Chondrocyte (in vitro differentiated cells): ENCODE data around the gene TBC1D17. TPM values are rescaled to one million over a fixed set of nuclear protein-coding genes. Genes with fewer than 3 reads are reported as not detected.

Source experiments
- DNase-seq: peaks from one replicate; pipeline ENCODE4 v3.0.0; 2021; ENCODE audit warnings: mixed read lengths, low spot score
- H3K27ac Mint-ChIP-seq: one replicate; pipeline ENCODE4 v1.8.0; 2021; ENCODE audit warnings: mild to moderate bottlenecking, moderate library complexity, mixed read lengths; ENCODE audit not compliant: unreplicated experiment
- H3K27me3 Mint-ChIP-seq: 2 replicates; pipeline ENCODE4 v1.8.0; 2021; ENCODE audit warnings: low read depth, mixed read lengths
- H3K36me3 Mint-ChIP-seq: 2 replicates; pipeline ENCODE4 v1.8.0; 2021; ENCODE audit warnings: low read depth, mixed read lengths
- H3K4me1 Mint-ChIP-seq: 2 replicates; pipeline ENCODE4 v1.8.0; 2021; ENCODE audit warnings: low read depth, mild to moderate bottlenecking, mixed read lengths
- H3K4me3 Mint-ChIP-seq: one replicate; pipeline ENCODE4 v1.8.0; 2021; ENCODE audit warnings: mild to moderate bottlenecking, moderate library complexity, mixed read lengths; ENCODE audit not compliant: unreplicated experiment
- H3K9me3 Mint-ChIP-seq: 2 replicates; pipeline ENCODE4 v1.8.0; 2021; ENCODE audit warnings: low read depth, mixed read lengths
- total RNA-seq: library from RNA; stranded (reverse); gene quantifications from 3 replicates; pipeline ENCODE4 v1.2.1, GENCODE V29; 2021
- TF ChIP-seq, protein P1 (sequence below): fragments of 200-600 bp; sonication (generic); IDR thresholded peaks from 2 replicates; pipeline ENCODE4 v1.5.0; 2021; ENCODE audit warnings: antibody characterized with exemption, mild to moderate bottlenecking, moderate library complexity

TBC1D17 gene
- total RNA-seq, 1 donor from 2014 or later, result 44.8 TPM

GRCh38 chr19:49906879-49907564 is 29.5 kb downstream of the TBC1D17 start:
- H3K9me3 Mint-ChIP-seq, result no peaks in the 10 kb centered on the region
- peaks cover 11% of the 10 kb centered on the region for H3K4me1 Mint-ChIP-seq
- TF ChIP-seq, protein P1, sequence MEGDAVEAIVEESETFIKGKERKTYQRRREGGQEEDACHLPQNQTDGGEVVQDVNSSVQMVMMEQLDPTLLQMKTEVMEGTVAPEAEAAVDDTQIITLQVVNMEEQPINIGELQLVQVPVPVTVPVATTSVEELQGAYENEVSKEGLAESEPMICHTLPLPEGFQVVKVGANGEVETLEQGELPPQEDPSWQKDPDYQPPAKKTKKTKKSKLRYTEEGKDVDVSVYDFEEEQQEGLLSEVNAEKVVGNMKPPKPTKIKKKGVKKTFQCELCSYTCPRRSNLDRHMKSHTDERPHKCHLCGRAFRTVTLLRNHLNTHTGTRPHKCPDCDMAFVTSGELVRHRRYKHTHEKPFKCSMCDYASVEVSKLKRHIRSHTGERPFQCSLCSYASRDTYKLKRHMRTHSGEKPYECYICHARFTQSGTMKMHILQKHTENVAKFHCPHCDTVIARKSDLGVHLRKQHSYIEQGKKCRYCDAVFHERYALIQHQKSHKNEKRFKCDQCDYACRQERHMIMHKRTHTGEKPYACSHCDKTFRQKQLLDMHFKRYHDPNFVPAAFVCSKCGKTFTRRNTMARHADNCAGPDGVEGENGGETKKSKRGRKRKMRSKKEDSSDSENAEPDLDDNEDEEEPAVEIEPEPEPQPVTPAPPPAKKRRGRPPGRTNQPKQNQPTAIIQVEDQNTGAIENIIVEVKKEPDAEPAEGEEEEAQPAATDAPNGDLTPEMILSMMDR, result no peak
- no peak overlapping the region for H3K27ac Mint-ChIP-seq
- no peak for DNase-seq
- no peak overlapping the region for H3K4me3 Mint-ChIP-seq
- peaks cover 15% of the 10 kb centered on the region for H3K36me3 Mint-ChIP-seq
- H3K27me3 Mint-ChIP-seq, result no peaks in the 10 kb centered on the region

DNA sequence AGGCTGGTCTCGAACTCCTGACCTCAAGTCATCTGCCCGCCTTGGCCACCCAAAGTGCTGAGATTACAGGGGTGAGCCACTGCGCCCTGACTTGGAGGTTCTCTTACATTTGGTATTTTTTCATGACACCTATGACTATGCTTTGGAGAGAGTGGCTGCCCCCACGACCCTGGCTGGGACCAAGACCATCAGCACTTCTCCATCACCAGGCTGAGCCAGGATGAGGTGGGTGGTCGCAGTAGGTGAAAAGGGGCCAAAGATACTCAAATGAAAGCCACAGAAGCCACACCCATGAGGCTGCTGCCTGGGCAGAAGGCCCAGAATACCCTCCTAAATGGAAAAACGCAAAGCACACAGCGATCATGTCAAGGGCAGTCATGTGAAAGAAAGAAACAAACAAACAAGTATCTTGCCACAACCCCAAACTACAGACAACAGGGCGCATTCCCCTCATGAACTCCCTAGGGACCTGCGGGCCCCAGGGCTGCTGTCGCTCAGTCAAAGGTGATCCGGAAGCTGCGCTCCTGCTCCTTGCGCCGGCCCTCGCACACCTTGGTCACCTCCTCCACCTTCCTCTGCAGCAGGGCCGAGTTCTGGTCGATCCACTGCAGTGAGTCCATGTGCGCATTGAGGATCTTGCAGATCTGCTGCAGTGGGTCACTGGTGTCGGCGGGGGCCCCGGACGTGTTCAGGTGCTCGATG is 30.4 kb downstream of the TBC1D17 start:
- Mint-ChIP-seq H3K27me3 (no peaks in the 10 kb centered on the region), H3K4me3 (no peak overlapping the region), H3K4me1 (peaks cover 11% of the 10 kb centered on the region), H3K36me3 (peaks cover 15% of the 10 kb centered on the region), H3K9me3 (no peaks in the 10 kb centered on the region), H3K27ac (no peak overlapping the region)
- DNase-seq, result no peak
- TF ChIP-seq, protein P1, result no peak

GRCh38 chr19:49908480-49909420 is 31.2 kb downstream of the TBC1D17 start:
- Mint-ChIP-seq H3K27me3 (no peaks in the 10 kb centered on the region), H3K4me3 (no peak overlapping the region), H3K36me3 (peaks cover 16% of the 10 kb centered on the region), H3K27ac (no peak overlapping the region), H3K9me3 (no peaks in the 10 kb centered on the region), H3K4me1 (peaks cover 11% of the 10 kb centered on the region)
- TF ChIP-seq, protein P1, result no peak
- DNase-seq, result no peak

DNA sequence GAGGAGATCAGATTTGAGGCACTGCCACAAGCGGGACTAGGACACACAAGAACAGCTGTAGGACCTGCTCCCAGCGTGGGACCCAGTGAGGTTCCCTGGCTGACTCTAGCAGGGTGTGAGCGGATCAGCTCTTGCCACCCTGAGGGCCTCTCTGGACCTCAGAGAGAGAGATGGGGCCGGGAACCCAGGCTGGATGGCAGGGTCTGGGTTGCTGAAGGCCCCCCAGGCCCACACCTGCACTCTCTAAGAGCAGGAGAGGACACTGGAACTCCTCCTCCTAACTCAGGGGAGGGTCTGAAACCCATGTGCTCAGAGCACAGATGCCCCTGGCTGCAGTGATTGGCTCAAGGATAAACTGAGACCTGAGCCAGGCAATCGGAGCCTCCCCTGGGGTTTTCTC is 32.7 kb downstream of the TBC1D17 start:
- H3K27me3 Mint-ChIP-seq, result no peaks in the 10 kb centered on the region
- H3K4me3 Mint-ChIP-seq, result no peak overlapping the region
- peaks cover 11% of the 10 kb centered on the region for H3K4me1 Mint-ChIP-seq
- H3K27ac Mint-ChIP-seq, result no peak overlapping the region
- H3K9me3 Mint-ChIP-seq, result no peaks in the 10 kb centered on the region
- TF ChIP-seq, protein P1, result no peak
- H3K36me3 Mint-ChIP-seq, result peaks cover 19% of the 10 kb centered on the region
- no peak for DNase-seq
